GM23248 (cell line): ENCODE data around the gene NAA11.

Source experiments
- EZH2 ChIP-seq: fragments of 200-600 bp; sonication (generic); IDR thresholded peaks from 2 replicates; pipeline ENCODE4 v1.6.1; 2018; ENCODE audit warnings: antibody characterized with exemption, mild to moderate bottlenecking; ENCODE audit not compliant: insufficient read depth, poor library complexity, severe bottlenecking
- EZH2phosphoT487 ChIP-seq: fragments of 200-600 bp; sonication (generic); IDR thresholded peaks from 2 replicates; pipeline ENCODE4 v1.6.1; 2018; ENCODE audit warnings: antibody characterized with exemption, moderate library complexity, mild to moderate bottlenecking, low read depth; ENCODE audit not compliant: insufficient read depth

GRCh38 chr4:79340568-79340967 lies 14.7 kb upstream of the NAA11 start:
- no peak for TF ChIP-seq EZH2
- TF ChIP-seq EZH2phosphoT487, result no peak
